ENCODE data around the gene G3BP1. TPM values are rescaled to one million over a fixed set of nuclear protein-coding genes. Genes with fewer than 3 reads are reported as not detected.

Gene G3BP1
- total and polyA plus RNA-seq, 2 of the 13 experiments (the other 11 are each of a cell fraction or from before 2014, with no cell fraction given), result 36.7 to 320 TPM

GRCh38 chr5:151772029-151772845, 483 bp downstream of the G3BP1 start (continued):
- TF ChIP-seq NKX3-1 (CRISPR knock-in tag; IDR thresholded peaks at IDR 0.05), result no peak
- TF ChIP-seq RNF2 (conservative IDR thresholded peaks at IDR 0.05; ENCODE audit: low read depth), result no peak
- TF ChIP-seq, protein P1, sequence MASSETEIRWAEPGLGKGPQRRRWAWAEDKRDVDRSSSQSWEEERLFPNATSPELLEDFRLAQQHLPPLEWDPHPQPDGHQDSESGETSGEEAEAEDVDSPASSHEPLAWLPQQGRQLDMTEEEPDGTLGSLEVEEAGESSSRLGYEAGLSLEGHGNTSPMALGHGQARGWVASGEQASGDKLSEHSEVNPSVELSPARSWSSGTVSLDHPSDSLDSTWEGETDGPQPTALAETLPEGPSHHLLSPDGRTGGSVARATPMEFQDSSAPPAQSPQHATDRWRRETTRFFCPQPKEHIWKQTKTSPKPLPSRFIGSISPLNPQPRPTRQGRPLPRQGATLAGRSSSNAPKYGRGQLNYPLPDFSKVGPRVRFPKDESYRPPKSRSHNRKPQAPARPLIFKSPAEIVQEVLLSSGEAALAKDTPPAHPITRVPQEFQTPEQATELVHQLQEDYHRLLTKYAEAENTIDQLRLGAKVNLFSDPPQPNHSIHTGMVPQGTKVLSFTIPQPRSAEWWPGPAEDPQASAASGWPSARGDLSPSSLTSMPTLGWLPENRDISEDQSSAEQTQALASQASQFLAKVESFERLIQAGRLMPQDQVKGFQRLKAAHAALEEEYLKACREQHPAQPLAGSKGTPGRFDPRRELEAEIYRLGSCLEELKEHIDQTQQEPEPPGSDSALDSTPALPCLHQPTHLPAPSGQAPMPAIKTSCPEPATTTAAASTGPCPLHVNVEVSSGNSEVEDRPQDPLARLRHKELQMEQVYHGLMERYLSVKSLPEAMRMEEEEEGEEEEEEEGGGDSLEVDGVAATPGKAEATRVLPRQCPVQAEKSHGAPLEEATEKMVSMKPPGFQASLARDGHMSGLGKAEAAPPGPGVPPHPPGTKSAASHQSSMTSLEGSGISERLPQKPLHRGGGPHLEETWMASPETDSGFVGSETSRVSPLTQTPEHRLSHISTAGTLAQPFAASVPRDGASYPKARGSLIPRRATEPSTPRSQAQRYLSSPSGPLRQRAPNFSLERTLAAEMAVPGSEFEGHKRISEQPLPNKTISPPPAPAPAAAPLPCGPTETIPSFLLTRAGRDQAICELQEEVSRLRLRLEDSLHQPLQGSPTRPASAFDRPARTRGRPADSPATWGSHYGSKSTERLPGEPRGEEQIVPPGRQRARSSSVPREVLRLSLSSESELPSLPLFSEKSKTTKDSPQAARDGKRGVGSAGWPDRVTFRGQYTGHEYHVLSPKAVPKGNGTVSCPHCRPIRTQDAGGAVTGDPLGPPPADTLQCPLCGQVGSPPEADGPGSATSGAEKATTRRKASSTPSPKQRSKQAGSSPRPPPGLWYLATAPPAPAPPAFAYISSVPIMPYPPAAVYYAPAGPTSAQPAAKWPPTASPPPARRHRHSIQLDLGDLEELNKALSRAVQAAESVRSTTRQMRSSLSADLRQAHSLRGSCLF (CRISPR knock-in tag; IDR thresholded peaks at IDR 0.05; ENCODE audit: borderline replicate concordance), result no peak
- no peak for TF ChIP-seq GRHL1 (CRISPR knock-in tag; conservative IDR thresholded peaks at IDR 0.05)
- TF ChIP-seq, protein P2, sequence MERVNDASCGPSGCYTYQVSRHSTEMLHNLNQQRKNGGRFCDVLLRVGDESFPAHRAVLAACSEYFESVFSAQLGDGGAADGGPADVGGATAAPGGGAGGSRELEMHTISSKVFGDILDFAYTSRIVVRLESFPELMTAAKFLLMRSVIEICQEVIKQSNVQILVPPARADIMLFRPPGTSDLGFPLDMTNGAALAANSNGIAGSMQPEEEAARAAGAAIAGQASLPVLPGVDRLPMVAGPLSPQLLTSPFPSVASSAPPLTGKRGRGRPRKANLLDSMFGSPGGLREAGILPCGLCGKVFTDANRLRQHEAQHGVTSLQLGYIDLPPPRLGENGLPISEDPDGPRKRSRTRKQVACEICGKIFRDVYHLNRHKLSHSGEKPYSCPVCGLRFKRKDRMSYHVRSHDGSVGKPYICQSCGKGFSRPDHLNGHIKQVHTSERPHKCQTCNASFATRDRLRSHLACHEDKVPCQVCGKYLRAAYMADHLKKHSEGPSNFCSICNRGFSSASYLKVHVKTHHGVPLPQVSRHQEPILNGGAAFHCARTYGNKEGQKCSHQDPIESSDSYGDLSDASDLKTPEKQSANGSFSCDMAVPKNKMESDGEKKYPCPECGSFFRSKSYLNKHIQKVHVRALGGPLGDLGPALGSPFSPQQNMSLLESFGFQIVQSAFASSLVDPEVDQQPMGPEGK (CRISPR knock-in tag; IDR thresholded peaks at IDR 0.05), result no peak
- no peak; the same call in 1 of the 2 replicates for TF ChIP-seq POLR2G (IDR thresholded peaks at IDR 0.05; ENCODE audit: low read depth, low read length)
- no peak for TF ChIP-seq POLR2AphosphoS2 (IDR thresholded peaks at IDR 0.05; ENCODE audit: low read depth, low read length)
- no peak for TF ChIP-seq GLI4 (CRISPR knock-in tag; IDR thresholded peaks at IDR 0.05; ENCODE audit: borderline replicate concordance)
- TF ChIP-seq CC2D1A (CRISPR knock-in tag; IDR thresholded peaks at IDR 0.05), result no peak
- TF ChIP-seq ZFY (CRISPR knock-in tag; IDR thresholded peaks at IDR 0.05), result no peak
- no peak for TF ChIP-seq SRSF9 (IDR thresholded peaks at IDR 0.05; ENCODE audit: borderline replicate concordance, insufficient read depth, low read depth, low read length, poor library complexity, severe bottlenecking)
- TF ChIP-seq TEAD3 (CRISPR knock-in tag; optimal IDR thresholded peaks at IDR 0.05; ENCODE audit: borderline replicate concordance), result no peak
- TF ChIP-seq ZBTB49 (CRISPR knock-in tag; IDR thresholded peaks at IDR 0.05; ENCODE audit: borderline replicate concordance), result no peak
- TF ChIP-seq SCMH1 (CRISPR knock-in tag; IDR thresholded peaks at IDR 0.05; ENCODE audit: borderline replicate concordance), result no peak
- no peak for TF ChIP-seq ZNF136 (CRISPR knock-in tag; IDR thresholded peaks at IDR 0.05; ENCODE audit: low read depth)
- no peak for TF ChIP-seq ZBTB3 (CRISPR knock-in tag; IDR thresholded peaks at IDR 0.05; ENCODE audit: borderline replicate concordance, low read depth)
- TF ChIP-seq HMGA1 (CRISPR knock-in tag; conservative IDR thresholded peaks at IDR 0.05), result no peak
- TF ChIP-seq TOE1 (CRISPR knock-in tag; IDR thresholded peaks at IDR 0.05), result 0 out of 2 replicates have a peak, but pooled peaks have one; percentile 14

All from HepG2 (cell line).